ENCODE measurements around the gene NHSL1. TPM values are rescaled to one million over a fixed set of nuclear protein-coding genes. Genes with fewer than 3 reads are reported as not detected.

NHSL1 gene
- total RNA-seq, 1 donor from 2014 or later, result 72.3 TPM

- no peak overlapping the region for H3K27ac Mint-ChIP-seq (ENCODE audit: unreplicated experiment)
- peaks cover 5% of the 10 kb centered on the region for H3K27me3 Mint-ChIP-seq (ENCODE audit: unreplicated experiment)
- H3K4me3 Mint-ChIP-seq (ENCODE audit: unreplicated experiment), result no peak overlapping the region
- H3K36me3 Mint-ChIP-seq (ENCODE audit: low read depth, unreplicated experiment), result no peaks in the 10 kb centered on the region
- TF ChIP-seq, protein P1, sequence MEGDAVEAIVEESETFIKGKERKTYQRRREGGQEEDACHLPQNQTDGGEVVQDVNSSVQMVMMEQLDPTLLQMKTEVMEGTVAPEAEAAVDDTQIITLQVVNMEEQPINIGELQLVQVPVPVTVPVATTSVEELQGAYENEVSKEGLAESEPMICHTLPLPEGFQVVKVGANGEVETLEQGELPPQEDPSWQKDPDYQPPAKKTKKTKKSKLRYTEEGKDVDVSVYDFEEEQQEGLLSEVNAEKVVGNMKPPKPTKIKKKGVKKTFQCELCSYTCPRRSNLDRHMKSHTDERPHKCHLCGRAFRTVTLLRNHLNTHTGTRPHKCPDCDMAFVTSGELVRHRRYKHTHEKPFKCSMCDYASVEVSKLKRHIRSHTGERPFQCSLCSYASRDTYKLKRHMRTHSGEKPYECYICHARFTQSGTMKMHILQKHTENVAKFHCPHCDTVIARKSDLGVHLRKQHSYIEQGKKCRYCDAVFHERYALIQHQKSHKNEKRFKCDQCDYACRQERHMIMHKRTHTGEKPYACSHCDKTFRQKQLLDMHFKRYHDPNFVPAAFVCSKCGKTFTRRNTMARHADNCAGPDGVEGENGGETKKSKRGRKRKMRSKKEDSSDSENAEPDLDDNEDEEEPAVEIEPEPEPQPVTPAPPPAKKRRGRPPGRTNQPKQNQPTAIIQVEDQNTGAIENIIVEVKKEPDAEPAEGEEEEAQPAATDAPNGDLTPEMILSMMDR (IDR thresholded peaks at IDR 0.05; ENCODE audit: unreplicated experiment), result no peak
- H3K4me1 Mint-ChIP-seq (ENCODE audit: unreplicated experiment), result no peaks in the 10 kb centered on the region
- no peaks in the 10 kb centered on the region for H3K9me3 Mint-ChIP-seq (ENCODE audit: unreplicated experiment)
- no peak for DNase-seq (ENCODE audit: low spot score)
Observed at GRCh38 chr6:138374230-138374629, 125.1 kb downstream of the NHSL1 start.

DNA sequence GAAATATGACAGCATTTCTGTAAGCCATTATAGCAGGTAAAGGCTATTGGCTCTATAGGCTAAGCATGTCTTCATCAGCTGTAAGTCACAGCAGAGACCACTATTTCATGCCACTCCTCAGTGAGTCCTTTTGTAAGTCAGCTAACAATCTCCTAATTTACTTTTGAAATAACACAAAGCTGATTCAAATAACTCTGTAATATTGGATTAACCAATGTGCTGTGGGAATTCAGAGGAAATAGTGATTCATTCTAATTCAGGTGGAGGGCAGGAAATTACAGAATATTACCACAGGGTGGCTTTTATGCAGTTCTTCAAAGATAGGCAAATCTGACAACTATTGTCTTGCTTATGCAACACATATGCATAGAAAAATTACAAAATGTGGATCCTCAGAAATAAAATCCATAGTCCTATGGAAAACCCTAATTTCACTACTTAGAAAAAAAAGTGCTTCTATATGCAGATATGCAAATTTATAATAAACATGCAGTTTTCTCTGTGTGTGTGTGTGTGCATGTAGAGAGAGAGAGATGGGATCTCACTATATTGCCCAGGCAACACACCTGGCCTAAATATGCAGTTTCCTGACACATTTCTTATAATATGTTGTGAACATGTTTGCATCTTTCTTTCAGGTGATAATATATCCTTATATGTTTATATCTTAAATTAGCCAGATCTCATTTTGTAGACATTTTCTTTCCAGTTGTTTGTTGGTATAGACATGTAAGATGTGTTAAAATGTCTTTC, 126.4 kb downstream of the NHSL1 start:
- H3K9me3 Mint-ChIP-seq (ENCODE audit: unreplicated experiment), result no peaks in the 10 kb centered on the region
- no peaks in the 10 kb centered on the region for H3K36me3 Mint-ChIP-seq (ENCODE audit: low read depth, unreplicated experiment)
- H3K27ac Mint-ChIP-seq (ENCODE audit: unreplicated experiment), result no peak overlapping the region
- peaks cover 5% of the 10 kb centered on the region for H3K27me3 Mint-ChIP-seq (ENCODE audit: unreplicated experiment)
- H3K4me3 Mint-ChIP-seq (ENCODE audit: unreplicated experiment), result no peak overlapping the region
- TF ChIP-seq, protein P1 (IDR thresholded peaks at IDR 0.05; ENCODE audit: unreplicated experiment), result no peak
- H3K4me1 Mint-ChIP-seq (ENCODE audit: unreplicated experiment), result no peaks in the 10 kb centered on the region
- no peak for DNase-seq (ENCODE audit: low spot score)

Small RNAs within 50 kb of the gene (microRNA-seq; reads per million reads assigned to microRNA genes)
- gene MIR3145 (ENCODE audit: unreplicated experiment), result 6.3 reads per million, percentile 52 among the genes with 10 or more reads in this experiment

Other genes starting within 250 kb of the NHSL1 start
- gene SMIM28, start 121.6 kb downstream of the NHSL1 start, total RNA-seq (ENCODE audit: unreplicated experiment), result not detected
- 30.1 TPM for gene HEBP2, start 95.3 kb downstream of the NHSL1 start, total RNA-seq (ENCODE audit: unreplicated experiment)

Measured in endothelial cell (in vitro differentiated cells).